GM12892 (cell line): ENCODE results near the gene SH3BGR. TPM values are rescaled to one million over a fixed set of nuclear protein-coding genes. Genes with fewer than 3 reads are reported as not detected.
"Not testable (repeated sequence)": the region's sequence is repeated elsewhere in the genome, so short reads cannot be mapped to it uniquely, and the experiment has no call there.

Experiments
- DNase-seq: peaks from one replicate; pipeline ENCODE4 v3.0.0; 2011; ENCODE audit not compliant: insufficient read length
- FAIRE-seq: peaks from 2 replicates; lab custom pipeline; 2011; peaks lifted over from hg19 to GRCh38; lab: Jason Lieb, UNC
- POLR2A ChIP-seq: IDR thresholded peaks from 2 replicates; pipeline ENCODE4 v1.6.1; 2011; ENCODE audit warnings: low read depth, low read length, control low read depth
- POLR2AphosphoS5 ChIP-seq: IDR thresholded peaks from 2 replicates; pipeline ENCODE4 v1.6.1; 2011; ENCODE audit warnings: low read depth, low read length, control low read depth
- TAF1 ChIP-seq: IDR thresholded peaks from 2 replicates; pipeline ENCODE4 v1.6.1; 2011; ENCODE audit warnings: low read depth, mild to moderate bottlenecking, control low read depth, low read length, borderline replicate concordance
- polyA plus RNA-seq: library from polyadenylated mRNA; unstranded; fragments of >200 nt; gene quantifications from one replicate; pipeline ENCODE4 v1.2.1, GENCODE V29; 2012; ENCODE audit warnings: missing spikeins, inconsistent platforms; ENCODE audit not compliant: missing spikeins

Gene SH3BGR
- 3.0 TPM for polyA plus RNA-seq

DNA sequence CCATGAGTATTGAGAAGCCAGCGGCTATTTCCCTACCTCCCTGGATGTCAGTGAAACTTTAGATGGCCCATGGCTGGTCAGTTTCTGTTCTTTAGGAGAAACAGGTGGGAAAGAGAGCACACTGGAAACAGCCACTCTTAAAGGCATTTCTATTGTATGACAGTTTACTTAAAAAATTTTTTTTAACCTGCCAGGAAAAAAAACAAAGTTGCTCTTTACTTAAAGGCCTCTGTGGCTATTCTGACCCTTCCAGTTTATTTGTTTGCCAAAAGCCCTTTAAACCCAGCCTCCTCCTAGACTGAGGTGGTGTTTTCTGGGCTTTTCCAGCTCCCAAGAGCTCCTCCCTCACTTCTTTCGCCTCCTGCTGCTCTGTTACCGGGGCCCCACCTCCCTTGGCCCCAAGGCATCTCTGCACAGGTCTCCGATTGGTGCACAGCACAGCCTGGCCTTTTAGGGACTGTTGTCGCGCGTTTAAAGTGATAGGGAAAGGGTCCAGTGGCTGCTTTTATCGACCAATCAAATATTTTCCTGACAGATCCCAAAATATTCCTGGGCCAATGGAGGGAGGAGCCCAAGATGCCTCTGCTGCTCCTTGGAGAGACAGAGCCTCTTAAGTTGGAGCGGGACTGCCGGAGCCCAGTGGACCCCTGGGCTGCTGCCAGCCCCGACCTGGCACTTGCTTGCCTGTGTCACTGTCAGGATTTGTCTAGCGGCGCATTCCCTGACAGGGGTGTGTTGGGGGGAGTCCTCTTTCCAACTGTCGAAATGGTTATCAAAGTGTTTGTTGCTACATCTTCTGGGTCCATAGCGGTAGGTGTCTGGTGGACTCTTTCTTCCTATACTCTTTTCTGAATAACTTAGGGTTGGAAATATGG, at the start of gene SH3BGR:
SH3BGR (plus strand) TSS at position 639 of the 875 bp plus-strand sequence; CDS start at position 766, 127 bp downstream.
- FAIRE-seq (no peak), DNase-seq (no peak)
- TF ChIP-seq POLR2A (no peak), POLR2AphosphoS5 (no peak), TAF1 (no peak)

GRCh38 chr21:39406065-39406464, 45.7 kb upstream of the SH3BGR start:
- TF ChIP-seq POLR2A (no peak), POLR2AphosphoS5 (no peak), TAF1 (no peak)
- no peak for FAIRE-seq
- DNase-seq = no peak

- not testable (repeated sequence) for DNase-seq, FAIRE-seq
Observed at GRCh38 chr21:39419204-39419603, 32.6 kb upstream of the SH3BGR start.

- TF ChIP-seq TAF1 (no peak), POLR2AphosphoS5 (no peak), POLR2A (no peak)
- FAIRE-seq (no peak), DNase-seq (no peak)
Observed at GRCh38 chr21:39422527-39423241, 29.1 kb upstream of the SH3BGR start.

DNA sequence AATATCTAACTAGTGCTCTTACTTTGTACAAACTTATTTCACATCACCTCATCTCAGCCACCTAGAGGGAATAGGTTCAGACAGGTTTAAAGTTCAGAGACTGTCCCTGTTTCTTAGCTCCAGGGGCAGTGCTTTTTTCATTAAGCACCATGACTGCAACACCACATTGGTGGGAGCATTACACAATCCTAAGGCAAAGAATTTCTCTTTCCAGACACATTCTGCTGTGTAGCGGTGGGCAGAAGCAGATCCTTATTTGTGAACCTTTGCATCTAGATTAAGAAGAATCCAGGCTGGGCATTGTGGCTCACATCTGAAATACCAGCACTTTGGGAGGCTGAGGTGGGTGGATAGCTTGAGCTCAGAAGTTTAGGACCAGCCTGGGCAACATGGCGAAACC, 22.3 kb upstream of the SH3BGR start:
- FAIRE-seq (no peak), DNase-seq (no peak)
- no peak for TF ChIP-seq POLR2A
- no peak for TF ChIP-seq POLR2AphosphoS5
- TF ChIP-seq TAF1 = no peak

DNA sequence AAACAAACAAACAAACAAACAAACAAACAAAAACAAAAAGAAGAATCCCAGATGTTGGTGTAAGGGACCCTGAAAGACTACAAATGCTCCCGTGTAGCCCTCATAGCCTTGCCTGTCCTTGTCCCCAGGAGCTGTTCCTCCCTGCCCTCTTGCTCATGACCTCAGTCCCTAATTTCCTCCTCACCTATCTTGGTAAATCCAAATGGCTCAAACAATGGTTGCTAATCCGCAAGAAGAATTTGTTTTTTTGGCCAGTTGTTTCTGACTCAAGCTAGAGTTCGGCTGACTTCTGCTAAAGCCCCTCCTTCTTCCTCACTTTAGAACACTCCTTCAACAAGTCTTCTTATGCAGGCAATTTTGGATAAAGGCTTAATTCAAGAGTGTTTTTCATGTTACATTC, 21.8 kb upstream of the SH3BGR start:
- DNase-seq = no peak
- no peak for FAIRE-seq
- no peak for TF ChIP-seq POLR2A
- TF ChIP-seq POLR2AphosphoS5 = no peak
- no peak for TF ChIP-seq TAF1

DNA sequence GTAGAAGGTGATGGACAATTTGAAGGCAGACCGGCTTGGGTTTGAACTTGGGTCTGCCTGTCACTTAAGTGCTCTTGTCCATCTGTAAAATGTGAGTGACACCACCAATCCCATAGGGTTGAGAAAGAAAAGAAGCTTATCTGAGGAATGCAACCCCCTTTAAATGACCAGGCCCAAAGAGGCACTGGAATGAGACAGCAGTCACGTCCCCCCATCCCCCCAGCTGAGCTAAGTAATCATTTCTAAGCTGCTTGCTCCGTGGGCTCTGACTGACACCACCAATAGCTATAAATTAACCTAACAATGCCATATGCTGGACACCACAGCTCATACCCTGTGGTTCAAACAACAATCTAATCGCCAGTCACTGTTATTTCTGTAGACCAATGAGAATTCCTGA, 21.3 kb upstream of the SH3BGR start:
- DNase-seq = no peak
- FAIRE-seq = no peak
- TF ChIP-seq POLR2A (no peak), TAF1 (no peak), POLR2AphosphoS5 (no peak)

- DNase-seq (no peak), FAIRE-seq (no peak)
- TF ChIP-seq POLR2A (no peak), TAF1 (no peak), POLR2AphosphoS5 (no peak)
Observed at GRCh38 chr21:39430954-39431353, 20.8 kb upstream of the SH3BGR start.

- no peak for TF ChIP-seq POLR2A
- TF ChIP-seq TAF1 = no peak
- no peak for TF ChIP-seq POLR2AphosphoS5
- FAIRE-seq (no peak), DNase-seq (no peak)
Observed at GRCh38 chr21:39434950-39435349, 16.8 kb upstream of the SH3BGR start.

GRCh38 chr21:39439232-39439631, 12.5 kb upstream of the SH3BGR start:
- FAIRE-seq (no peak), DNase-seq (no peak)
- TF ChIP-seq TAF1 = no peak
- no peak for TF ChIP-seq POLR2AphosphoS5
- TF ChIP-seq POLR2A = no peak

DNA sequence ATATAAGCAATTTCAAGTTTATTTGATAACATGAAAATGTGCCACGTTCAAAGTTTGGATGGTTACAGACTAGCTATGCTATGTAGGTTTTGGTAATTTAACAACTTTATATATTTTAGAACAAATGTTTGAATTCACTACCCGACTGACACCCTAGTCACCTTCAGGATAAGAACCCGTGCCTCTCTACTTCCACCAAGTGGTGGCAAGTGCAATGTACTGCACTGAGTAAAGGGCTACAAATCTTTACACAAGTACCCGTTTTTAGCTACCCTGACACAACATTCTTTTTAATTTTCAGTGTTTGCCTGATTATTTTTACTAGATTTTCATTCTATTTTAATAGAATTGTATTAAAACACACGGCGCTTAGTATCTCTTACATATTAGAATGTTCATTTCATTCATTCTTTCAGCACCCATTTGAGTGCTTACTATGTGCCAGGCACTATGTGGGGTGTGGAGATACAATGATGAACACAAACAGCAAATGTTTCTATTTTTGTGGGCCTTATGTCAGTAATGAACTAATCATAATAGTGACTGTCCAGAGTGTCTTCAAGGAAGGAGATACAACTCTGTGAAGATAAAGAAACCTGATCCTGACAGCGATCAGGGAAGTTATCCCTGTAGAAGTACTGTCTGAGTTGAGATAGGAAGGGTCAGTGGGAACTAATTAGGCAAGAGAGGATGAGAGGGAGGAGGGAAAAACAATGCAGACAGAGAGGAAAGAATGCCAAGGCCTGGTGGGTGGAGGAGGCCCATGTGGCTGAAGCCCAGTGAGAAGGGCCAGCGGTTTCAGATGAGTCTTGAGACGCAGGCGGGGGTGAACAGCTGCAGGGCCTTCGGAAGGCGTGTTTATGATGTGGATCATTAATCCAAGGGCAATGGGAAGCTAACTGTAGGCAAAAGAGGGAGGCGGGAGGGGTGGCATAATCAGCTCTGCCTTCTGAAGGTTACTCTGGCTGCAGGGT, 10.0 kb upstream of the SH3BGR start:
- FAIRE-seq (no peak), DNase-seq (no peak)
- TF ChIP-seq POLR2A = no peak
- TF ChIP-seq POLR2AphosphoS5 = no peak
- no peak for TF ChIP-seq TAF1
